ENCODE data around the gene EHMT1.

Gene EHMT1

GRCh38 chr9:137583347-137583746 lies 35.5 kb upstream of the EHMT1 start:
- TF ChIP-seq ZNF565 (CRISPR knock-in tag; conservative IDR thresholded peaks at IDR 0.05; ENCODE audit: low read depth) (no peak), RARB (CRISPR knock-in tag; IDR thresholded peaks at IDR 0.05) (no peak), BACH2 (CRISPR knock-in tag; IDR thresholded peaks at IDR 0.05; ENCODE audit: borderline replicate concordance) (no peak), ZFP3 (CRISPR knock-in tag; IDR thresholded peaks at IDR 0.05) (no peak), SNAI2 (CRISPR knock-in tag; IDR thresholded peaks at IDR 0.05) (no peak), PATZ1 (CRISPR knock-in tag; IDR thresholded peaks at IDR 0.05; ENCODE audit: borderline replicate concordance) (no peak), CSDC2 (CRISPR knock-in tag; IDR thresholded peaks at IDR 0.05) (no peak), ISL1 (CRISPR knock-in tag; IDR thresholded peaks at IDR 0.05) (no peak), PPARA (CRISPR knock-in tag; IDR thresholded peaks at IDR 0.05; ENCODE audit: borderline replicate concordance) (no peak), ARNTL (CRISPR knock-in tag; IDR thresholded peaks at IDR 0.05; ENCODE audit: borderline replicate concordance, low read depth) (no peak), TCF4 (CRISPR knock-in tag; IDR thresholded peaks at IDR 0.05; ENCODE audit: borderline replicate concordance) (no peak), TOX (CRISPR knock-in tag; IDR thresholded peaks at IDR 0.05; ENCODE audit: borderline replicate concordance) (no peak), ZNF70 (CRISPR knock-in tag; IDR thresholded peaks at IDR 0.05) (no peak), GLIS3 (CRISPR knock-in tag; IDR thresholded peaks at IDR 0.05) (no peak), ZFP30 (CRISPR knock-in tag; IDR thresholded peaks at IDR 0.05) (no peak), ZNF8 (CRISPR knock-in tag; IDR thresholded peaks at IDR 0.05) (no peak), OSR1 (CRISPR knock-in tag; IDR thresholded peaks at IDR 0.05) (no peak), CREB5 (CRISPR knock-in tag; IDR thresholded peaks at IDR 0.05; ENCODE audit: low read depth) (no peak), TSHZ2 (CRISPR knock-in tag; IDR thresholded peaks at IDR 0.05) (no peak)
- TF ChIP-seq, protein P1, sequence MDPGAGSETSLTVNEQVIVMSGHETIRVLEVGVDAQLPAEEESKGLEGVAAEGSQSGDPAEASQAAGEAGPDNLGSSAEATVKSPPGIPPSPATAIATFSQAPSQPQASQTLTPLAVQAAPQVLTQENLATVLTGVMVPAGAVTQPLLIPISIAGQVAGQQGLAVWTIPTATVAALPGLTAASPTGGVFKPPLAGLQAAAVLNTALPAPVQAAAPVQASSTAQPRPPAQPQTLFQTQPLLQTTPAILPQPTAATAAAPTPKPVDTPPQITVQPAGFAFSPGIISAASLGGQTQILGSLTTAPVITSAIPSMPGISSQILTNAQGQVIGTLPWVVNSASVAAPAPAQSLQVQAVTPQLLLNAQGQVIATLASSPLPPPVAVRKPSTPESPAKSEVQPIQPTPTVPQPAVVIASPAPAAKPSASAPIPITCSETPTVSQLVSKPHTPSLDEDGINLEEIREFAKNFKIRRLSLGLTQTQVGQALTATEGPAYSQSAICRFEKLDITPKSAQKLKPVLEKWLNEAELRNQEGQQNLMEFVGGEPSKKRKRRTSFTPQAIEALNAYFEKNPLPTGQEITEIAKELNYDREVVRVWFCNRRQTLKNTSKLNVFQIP (CRISPR knock-in tag; IDR thresholded peaks at IDR 0.05; ENCODE audit: borderline replicate concordance, low read depth) = no peak
- ATAC-seq = no peak

- TF ChIP-seq OSR1 (CRISPR knock-in tag; IDR thresholded peaks at IDR 0.05) (no peak), ZNF565 (CRISPR knock-in tag; conservative IDR thresholded peaks at IDR 0.05; ENCODE audit: low read depth) (no peak)
- TF ChIP-seq, protein P2, sequence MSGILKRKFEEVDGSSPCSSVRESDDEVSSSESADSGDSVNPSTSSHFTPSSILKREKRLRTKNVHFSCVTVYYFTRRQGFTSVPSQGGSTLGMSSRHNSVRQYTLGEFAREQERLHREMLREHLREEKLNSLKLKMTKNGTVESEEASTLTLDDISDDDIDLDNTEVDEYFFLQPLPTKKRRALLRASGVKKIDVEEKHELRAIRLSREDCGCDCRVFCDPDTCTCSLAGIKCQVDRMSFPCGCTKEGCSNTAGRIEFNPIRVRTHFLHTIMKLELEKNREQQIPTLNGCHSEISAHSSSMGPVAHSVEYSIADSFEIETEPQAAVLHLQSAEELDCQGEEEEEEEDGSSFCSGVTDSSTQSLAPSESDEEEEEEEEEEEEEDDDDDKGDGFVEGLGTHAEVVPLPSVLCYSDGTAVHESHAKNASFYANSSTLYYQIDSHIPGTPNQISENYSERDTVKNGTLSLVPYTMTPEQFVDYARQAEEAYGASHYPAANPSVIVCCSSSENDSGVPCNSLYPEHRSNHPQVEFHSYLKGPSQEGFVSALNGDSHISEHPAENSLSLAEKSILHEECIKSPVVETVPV (CRISPR knock-in tag; IDR thresholded peaks at IDR 0.05) = no peak
- ATAC-seq = no peak
Observed at GRCh38 chr9:137583957-137584356, 34.8 kb upstream of the EHMT1 start.

DNA sequence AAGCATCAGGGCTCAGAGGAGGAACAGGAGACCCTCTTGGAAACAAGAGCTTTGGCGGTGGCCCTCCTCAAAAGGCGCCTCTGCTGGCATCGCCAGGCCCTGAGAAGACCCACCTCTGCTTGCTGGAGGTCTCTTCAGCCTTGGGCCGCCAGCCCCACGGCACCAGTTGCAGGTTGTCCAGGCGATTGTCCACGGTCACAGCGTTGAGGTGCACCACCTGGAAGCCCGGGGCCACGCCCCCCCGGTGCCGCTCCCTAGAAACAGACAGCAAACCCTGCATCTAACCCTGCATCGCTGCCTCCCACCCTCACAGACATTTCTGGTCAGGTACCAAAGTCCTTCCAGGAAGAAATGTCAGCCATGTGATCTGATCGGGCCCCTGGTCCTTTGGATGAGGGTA lies 32.0 kb upstream of the EHMT1 start:
- ATAC-seq = no peak

More for the DNA sequence above, 32.0 kb upstream of the EHMT1 start:
- TF ChIP-seq PPARA (CRISPR knock-in tag; IDR thresholded peaks at IDR 0.05; ENCODE audit: borderline replicate concordance) = no peak
- no peak for TF ChIP-seq ISL1 (CRISPR knock-in tag; IDR thresholded peaks at IDR 0.05)
